Left forelimb (tissue), 1 donor: ENCODE measurements around the gene DENND4C.
"Not testable (repeated sequence)": the region's sequence is repeated elsewhere in the genome, so short reads cannot be mapped to it uniquely, and the experiment has no call there.

Experiments used
- DNase-seq: peaks from one replicate; pipeline ENCODE4 v3.0.0-alpha.2; 2018; ENCODE audit warnings: low spot score

DENND4C gene

DNA sequence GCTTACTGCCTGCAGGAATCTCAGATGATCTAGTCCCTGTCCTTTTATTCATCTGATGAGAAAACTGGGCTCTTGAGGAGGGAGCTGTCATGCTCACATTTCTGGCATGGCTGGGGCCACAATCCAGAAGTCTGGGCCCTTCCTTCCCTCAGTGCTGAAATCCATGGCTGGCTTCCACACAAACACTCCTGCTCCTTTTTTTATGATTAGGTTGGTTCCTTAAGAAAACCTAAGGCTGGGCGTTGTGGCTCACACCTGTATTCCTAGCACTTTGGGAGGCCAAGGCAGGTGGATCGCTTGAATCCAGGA lies 179.7 kb downstream of the DENND4C start:
- no peak for DNase-seq

DNA sequence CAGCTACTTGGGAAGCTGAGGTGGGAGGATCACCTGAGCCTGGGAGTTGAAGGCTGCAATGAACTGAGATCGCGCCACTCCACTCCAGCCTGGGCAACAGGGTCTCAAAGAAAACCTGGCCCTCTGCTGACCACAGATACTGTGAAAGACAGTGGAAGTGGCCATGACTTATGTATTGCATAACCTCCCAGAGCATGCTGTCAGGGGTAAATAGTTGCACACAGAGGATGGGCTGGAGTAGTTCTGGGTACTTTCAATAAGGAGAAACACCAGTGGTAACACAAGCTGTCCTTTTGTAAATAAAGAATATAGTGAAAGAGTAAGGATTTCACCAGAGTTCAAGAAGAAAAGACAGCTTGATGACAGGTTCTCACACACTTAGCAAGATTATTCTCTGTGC lies 180.1 kb downstream of the DENND4C start:
- no peak for DNase-seq

DNA sequence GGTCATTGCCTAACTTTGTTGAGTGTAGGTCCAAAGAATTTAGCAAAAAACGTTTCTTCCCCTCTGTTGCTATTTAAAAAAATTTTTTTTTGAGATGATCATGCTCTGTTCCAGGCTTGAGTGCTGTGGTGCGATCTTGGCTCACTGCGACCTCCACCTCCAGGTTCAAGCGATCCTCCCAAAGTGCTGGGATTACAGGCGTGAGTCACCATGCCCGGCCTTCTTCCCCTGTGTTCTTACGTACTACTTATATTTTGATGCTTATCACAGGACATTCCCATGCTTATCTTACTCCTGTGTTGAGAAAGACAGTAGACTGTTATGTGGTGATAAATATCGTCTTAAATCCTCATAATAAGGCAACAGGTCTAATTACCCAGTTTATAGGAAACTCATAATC lies 180.8 kb downstream of the DENND4C start:
- DNase-seq: no peak

DNA sequence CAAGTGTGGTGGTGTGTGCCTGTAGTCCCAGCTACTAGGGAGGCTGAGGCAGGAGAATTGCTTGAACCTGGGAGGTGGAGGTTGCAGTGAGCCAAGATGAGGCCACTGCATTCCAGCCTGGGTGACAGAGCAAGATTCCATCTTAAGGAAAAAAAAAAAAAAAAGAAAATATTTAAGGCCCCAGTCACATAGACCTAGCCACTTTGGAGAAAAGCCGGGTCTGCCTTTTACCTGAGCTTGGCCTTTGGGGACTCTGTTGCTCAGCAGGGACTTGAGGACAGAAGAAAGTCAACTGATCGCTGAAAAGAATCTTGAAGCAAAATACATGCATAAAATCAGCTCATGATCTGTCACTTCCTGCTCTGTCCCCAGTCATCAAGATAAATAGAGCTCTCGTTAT lies 183.0 kb downstream of the DENND4C start:
- DNase-seq: not testable (repeated sequence)

DNA sequence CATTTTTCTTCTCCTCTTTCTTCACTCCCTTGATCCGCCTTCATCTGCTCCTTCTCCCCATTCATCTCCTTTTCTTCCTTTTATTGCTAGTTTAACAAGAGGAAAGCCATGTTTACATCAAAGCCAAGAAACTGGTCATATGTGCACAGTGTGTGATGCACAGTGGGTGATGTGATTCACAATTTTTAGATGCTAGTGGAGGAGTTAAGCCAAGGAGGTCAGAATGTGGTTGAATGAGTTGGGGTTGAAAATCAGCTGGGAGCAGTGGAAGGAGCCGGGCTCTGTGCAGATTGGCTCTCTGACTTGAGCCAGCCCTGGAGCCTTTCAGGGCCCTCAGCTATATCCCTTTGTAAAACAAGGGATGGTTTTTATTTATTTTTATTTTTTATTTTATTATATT lies 185.7 kb downstream of the DENND4C start:
- no peak for DNase-seq

DNA sequence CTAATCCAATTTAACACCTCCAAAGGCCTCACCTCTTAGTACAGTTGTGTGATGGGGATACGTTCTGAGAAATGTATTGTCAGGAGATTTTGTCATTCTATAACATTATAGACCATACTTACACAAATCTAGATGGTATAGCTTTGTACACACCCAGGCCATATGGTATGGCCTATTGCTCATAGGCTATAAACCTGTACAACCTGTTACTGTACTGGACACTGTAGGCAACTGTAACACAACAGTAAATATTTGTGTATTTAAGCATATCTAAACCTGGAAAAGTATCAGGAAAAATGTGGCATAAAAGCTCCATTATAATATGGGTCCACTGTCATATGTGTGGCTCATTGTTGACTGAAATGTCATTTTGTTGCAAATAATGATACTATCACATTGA lies 190.4 kb downstream of the DENND4C start:
- DNase-seq: no peak
